HG03520 (cell line): ENCODE data around the gene PDIK1L.
"Not testable (repeated sequence)": the region's sequence is repeated elsewhere in the genome, so short reads cannot be mapped to it uniquely, and the experiment has no call there.

Experiments
- ATAC-seq: cut with Tn5 transposase; IDR thresholded peaks from one replicate; pipeline ENCODE4 v1.9.1; 2021; ENCODE audit warnings: mild to moderate bottlenecking, moderate library complexity; ENCODE audit not compliant: unreplicated experiment

PDIK1L gene

DNA sequence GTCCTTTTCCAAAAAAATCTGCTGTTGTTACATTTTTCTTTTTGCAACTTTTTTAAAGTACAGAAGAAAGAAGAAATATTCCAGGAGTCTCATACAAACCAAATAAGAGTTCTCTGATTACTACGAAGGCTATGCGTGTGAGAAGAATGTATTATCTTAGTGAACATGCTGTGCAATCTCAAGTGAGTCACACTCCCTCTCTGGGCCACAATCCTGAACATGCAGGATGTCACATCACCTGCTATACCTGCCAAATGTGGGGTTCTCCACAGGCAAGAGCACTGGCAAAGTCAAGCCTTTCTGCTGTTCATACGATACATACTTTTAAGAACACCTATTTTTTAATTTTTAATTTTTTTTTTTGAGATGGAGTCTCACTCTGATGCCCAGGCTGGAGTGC, 22.5 kb upstream of the PDIK1L start:
- ATAC-seq: no peak

DNA sequence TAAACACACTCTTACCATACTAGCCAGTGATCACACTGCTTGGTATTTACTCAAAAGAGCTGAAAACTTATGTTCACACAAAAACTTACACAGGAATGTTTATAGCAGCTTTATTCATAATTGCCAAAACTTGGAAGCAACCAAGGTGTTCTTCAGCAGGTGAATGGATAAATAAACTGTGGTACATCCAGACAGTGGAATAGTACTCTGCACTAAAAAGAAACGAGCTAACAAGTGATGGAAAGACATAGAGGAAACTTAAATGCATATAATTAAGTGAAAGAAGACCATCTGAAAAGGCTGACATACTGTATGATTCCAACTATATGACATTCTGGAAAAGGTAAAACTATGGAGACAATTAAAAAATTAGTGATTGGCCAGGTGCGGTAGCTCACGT, 20.7 kb upstream of the PDIK1L start:
- no peak for ATAC-seq

DNA sequence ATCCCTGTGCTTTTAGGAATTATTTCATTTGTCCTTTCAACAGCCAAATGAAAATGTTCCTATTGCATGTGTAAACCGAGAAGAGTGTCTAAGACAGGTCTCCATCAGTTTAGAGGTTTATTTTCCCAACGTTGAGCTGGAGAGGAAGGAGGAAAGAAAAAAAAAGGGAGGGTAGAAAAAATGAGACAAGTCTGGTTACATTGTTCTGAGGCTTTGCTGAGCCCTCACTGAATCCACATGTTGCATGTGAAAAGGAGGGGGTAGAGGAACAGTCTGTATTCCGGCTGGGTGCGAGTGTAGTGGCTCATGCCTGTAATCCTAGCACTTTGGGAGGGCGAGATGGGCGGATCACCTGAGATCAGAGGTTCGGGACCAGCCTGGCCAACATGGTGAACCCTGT, 19.2 kb upstream of the PDIK1L start:
- ATAC-seq: no peak

DNA sequence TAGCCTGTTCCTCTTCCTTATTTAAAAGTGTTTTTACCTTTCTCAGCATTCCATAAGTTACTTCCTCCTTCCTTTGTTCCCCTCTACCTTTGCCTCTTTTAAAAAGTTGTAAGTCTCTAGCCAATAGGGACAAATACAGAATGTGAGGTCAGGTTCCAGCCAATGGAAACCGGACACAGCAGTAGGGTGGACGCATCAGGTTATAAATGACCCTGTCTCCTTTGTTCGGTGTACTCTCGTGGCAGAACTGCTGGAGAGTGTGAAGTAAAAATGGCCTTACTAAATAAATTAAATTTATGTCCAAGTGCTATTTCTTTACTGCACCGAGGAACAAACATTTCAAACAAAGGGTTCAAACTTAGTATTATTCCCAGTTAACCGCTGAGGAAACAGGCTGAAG, 18.1 kb upstream of the PDIK1L start:
- ATAC-seq: not testable (repeated sequence)

DNA sequence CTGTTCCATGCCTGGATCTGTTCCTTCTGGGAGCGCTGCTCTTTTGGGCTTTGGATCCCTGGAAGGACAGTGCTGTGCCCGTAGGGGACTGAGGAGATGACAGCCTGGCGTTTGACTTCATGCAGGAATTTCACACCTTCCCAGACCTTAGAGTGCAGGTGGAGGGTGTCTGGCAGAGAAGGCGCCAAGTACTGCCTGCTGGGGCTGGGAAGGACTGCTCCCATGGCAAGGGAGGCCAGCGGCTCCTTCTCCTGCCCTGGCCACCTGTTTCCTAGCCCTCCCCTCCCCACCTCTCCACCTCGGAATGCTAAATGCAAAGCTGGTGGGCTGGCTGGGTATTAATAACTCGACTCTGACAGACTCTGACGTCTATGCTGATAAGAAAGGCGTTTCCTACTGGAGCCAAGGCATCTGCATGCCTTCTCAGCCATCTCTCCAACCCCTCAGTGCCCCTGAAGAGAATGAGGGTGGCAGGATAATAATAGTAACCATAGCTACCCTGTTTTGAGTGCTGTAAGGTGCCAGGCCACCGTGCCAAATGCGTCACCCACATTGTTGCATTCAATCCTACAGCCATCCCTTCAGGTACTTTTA, 17.5 kb upstream of the PDIK1L start:
- no peak for ATAC-seq

DNA sequence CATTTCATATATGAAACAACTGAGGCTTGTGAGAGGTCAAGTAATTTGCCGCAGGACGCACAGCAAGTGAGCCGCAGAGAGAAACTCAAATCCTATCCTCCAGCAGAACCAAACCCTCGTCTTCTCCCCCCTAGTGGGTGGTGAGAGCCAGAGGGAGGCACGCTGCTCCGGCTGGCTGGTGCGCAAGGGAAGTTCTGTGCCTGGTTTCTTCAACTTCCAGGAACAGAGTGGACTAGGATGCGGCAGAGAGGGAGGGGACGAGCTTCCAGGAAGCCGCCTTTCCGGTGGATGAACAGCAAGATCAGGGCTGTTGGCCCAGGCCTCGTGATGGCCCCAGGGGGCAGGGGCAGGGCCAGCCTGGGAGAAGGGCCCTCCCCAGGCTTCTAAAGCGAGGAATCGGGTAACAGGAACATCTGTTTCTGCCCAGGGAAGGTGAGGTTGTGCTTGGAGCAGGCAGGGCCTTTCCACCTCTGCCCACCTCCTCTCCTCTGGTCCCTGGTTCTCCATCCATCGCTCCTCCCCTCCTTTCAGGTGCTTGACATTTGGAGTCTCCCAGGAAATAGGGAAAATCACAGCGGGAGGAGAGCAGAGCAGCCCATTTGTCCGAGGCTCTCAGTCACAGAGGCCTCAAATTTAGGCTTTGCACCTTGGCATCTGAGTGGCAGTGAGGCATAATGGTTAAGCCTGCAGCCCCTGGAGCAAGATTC, 16.8 kb upstream of the PDIK1L start:
- no peak for ATAC-seq

DNA sequence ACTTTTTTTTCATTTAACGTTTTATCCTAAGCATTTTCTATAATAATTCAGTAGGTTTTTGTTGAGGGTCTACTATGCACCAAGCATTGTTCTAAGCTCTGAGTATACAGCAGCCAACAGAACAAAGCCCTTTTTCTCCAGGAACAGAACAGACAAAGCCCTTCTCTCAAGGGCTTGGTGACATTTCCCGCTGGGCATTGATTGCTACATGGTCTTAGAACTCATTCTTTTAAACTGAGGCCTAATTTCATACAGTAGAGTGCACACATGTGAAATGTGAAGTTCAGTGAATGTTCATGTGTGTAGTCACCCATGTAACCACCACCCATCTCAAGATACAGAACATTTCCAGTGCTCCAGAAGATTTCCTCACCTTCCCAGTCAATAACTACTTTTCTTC, 15.2 kb upstream of the PDIK1L start:
- ATAC-seq: no peak

DNA sequence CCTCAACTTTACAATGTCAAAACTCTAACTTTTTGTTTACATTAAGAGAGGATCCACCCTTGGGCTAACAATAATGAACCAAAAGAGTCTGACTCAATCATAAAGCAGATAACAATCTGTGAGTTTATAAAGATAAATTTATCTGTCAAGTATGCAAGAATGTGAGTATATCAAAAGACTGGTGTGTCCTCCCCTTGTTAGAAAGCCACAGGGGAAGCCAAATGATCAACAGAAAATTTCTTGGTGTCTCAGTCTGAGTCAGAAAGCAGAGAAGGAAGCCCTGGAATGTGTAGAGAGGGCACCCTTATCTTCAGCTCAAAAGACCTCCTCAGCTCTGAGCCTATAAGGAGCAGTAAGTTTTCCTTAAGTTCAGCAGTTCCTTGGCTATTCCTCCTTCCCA, 13.9 kb upstream of the PDIK1L start:
- ATAC-seq: no peak

DNA sequence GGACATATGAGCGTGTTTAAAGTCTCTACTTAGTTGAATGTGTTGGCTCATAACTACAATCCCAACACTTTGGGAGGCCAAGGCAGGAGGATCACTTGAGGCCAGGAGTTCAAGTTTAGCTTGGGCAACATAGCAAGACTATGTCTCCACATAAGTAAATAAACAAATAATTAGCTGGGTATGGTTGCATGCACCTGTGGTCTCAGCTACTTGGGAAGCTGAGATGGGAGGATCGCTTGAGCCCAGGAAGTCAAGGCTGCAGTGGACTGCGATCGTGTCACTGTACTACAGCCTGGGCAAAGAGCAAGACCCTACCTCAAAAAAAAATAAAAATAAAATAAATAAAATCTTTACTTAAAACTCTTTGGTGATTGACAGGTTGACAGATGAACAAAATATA, 13.0 kb upstream of the PDIK1L start:
- no peak for ATAC-seq

DNA sequence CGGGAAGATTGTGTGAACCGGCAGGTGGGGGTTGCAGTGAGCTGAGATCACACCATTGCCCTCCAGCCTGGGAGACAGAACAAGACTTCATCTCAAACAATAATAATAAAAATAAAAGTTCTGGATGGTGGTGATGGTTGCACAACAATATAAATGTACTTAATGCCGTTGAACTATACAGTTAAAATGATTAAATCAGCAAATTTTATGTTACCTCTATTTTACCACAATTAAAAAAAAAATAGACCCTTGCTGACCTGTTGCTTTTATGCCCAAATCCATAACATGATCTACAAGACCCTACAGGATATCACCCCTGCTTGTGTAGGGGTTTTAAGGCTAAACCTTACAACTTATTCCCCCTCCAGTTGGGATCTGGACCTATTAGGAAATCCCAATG, 11.8 kb upstream of the PDIK1L start:
- no peak for ATAC-seq

DNA sequence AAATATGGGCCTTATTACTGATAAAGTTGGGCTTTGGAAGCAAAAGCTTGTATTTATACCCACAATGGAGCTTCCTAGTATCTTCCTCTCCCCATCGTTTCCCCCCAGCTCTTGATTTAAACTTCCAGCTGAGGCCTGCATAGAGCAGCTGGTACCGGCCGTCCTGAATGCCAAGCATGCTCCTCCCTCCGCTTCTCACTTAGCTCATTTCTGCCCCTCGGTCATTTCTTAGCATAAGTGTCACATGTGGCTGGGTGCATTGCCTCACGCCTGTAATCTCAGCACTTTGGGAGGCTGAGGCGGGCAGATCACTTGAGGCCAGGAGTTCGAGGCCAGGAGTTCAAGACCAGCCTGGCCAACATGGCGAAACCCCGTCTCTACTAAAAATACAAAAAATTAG, 11.4 kb upstream of the PDIK1L start:
- not testable (repeated sequence) for ATAC-seq

DNA sequence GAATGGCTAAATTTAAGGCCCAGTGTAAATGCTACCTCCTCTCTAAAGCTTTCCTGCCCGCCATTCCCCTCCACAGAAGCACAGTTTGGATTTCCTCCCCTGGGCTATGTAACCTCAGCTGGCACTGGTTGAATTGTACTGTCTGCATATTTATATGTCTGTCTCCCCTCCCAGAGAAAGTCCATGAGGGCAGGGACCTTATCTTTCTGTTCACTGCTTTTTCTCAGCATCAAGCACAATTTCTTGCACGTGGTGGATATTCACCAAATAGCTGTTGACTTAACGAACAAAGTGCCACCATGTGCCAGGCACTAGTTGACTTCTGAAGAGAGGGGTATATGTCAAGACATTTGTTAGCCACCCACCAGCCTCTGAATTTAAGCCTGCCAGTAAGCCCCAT, 9.5 kb upstream of the PDIK1L start:
- no peak for ATAC-seq

DNA sequence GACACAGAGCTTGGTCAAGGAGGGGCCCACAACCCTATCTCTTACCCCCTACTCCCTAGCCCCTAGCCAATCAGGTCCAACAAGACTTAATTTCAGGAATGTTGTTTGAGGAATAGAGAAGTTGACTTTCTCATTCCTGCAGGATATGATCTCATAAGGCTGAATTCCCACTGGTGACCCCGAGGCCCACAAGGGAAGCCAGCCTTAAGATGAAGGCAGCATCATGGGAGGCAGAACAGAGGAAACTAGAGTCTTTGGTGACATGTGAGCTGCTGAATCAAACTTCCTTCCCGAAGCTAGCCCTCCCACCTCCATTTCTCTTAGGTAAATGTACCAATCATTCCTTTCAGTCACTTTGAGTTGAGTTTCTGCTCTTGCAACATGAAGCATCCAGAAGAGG, 9.1 kb upstream of the PDIK1L start:
- ATAC-seq: no peak

DNA sequence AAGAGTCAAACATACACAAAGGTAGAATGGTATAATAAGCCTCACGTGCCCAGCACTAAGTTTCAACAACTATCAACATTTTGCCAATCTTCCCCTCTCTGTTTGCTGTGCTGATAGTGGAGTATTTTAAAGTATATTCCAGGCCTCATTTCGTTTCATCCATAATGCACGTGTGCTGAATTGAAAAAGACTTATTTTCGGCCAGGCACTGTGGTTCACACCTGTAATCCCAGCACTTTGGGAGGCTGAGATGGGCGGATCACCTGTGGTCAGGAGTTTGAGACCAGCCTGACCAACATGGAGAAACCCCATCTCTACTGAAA, 6.4 kb upstream of the PDIK1L start:
- ATAC-seq: not testable (repeated sequence)

DNA sequence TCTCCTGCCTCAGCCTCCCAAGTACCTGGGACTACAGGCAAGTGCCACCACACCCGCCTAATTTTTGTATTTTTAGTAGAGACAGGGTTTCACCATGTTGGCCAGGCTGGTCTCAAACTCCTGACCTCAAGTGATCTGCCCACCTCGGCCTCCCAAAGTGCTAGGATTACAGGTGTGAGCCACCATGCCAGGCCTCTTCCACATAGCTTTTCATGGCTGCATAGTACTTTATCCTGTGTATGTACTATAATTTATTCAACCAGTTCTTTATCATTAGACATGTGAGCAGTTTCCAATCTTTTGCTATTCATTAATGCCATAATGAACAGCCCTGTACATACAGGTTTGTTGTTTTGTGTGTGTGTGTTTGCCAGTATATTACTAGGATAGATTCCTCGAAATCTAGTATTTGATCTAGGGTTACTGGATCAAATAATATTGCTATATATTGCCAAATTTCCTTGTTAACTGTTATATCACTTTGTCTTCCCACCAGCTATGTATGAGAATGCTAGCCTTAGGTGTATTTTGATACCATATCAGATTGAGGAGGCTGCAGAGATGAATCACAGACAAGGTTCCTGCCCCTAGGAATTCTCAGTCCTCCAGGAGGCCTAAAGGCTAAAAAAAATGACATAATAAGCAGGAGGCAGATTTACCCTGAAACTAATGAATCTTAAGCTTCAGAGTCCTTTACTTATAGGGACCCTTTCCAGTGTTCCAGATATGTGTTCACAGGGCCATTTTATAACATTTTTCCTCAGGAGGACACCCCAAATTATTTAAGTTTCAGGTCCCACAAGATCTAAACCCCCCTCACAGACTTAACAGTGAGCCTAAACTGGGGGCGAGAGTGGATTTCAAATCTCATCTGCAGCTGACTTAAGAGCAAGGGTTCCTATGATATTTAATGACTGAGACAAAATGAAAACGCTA, 2.1 kb upstream of the PDIK1L start:
- ATAC-seq: no peak

DNA sequence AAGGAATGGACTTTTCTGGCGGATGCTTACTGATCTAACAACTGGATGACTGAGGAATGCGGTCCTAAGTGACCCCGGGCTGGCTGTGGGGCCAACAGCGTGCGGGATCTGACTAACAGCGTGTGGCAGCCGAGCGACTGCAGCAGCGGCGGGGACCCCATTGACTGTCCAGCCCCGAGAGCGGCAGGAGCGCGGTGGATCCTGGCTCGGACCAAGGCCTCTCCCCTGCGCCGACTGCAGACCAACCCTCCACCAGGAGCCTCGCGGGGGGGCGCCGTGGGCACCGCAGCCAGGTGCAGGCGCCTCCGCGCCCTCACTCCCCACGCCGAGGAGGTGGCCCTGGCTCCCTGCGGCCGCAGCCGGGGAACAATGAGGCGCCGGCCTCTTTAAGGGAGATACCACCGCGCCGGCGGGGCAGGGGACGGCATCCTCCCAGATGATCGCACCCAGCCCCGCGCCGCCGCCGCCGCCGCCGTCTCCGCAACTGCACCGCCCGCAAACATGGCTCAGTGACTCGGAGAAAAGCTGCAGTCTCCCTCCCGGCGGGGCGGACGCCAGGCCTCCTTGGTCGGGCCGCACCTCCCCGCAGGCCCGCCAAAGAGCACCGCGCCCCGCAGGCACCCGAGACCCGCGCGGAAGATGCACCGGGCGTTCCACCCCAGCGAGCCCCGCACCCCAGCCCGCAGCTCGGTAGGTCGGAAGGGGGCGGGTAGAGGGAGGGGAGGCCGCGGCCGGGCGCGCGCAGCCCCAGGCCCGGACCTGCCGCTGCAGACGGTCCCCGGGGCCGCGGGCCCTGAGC, 694 bp upstream of the PDIK1L start:
- peak; percentile 34 for ATAC-seq

DNA sequence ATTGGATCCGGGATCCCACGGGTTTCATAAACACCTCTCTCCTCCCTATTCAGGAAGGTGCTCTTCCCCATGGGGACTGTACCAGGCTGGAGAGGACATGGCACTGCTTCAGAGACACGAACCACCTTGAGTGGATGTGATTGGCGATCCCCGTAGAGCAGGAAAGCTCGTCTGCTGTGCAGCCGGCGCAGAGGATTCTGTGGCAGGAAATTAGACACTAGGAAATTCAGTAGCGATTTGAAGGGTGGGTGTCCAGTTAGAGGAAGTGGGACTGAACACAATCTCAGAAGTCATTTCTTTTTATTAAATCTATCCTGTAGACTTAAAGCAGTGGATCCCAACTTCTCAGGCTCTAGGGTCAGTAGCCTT, 767 bp downstream of the PDIK1L start:
- ATAC-seq: peak; percentile 2

DNA sequence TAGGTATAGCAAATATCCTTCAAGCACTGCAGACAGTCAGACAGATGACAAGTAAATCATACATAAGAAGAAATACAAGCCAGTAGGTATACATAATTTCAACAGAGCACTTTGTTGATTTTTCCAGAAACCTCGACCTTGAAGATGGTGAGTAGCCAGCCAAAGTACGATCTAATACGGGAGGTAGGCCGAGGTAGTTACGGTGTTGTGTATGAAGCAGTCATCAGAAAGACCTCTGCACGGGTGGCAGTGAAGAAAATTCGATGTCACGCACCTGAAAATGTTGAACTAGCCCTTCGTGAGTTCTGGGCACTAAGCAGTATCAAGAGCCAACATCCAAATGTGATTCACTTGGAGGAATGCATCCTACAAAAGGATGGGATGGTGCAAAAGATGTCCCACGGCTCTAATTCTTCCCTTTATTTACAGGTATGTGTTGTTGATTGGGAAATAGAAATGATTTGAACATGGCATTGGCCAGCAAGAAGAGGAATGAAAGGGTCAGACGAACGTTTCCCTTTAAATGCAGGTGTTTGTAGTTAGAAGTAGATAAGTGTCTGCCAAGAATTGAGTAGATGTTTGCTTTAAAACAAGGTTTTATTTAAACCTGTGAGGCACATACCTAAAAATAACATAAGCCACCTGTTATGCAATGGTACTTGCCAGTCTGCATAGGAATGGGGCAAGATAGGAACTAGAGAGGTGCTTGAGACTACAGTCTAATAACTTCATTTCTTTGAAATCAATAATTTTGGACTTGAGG, 2.7 kb downstream of the PDIK1L start:
- no peak for ATAC-seq

DNA sequence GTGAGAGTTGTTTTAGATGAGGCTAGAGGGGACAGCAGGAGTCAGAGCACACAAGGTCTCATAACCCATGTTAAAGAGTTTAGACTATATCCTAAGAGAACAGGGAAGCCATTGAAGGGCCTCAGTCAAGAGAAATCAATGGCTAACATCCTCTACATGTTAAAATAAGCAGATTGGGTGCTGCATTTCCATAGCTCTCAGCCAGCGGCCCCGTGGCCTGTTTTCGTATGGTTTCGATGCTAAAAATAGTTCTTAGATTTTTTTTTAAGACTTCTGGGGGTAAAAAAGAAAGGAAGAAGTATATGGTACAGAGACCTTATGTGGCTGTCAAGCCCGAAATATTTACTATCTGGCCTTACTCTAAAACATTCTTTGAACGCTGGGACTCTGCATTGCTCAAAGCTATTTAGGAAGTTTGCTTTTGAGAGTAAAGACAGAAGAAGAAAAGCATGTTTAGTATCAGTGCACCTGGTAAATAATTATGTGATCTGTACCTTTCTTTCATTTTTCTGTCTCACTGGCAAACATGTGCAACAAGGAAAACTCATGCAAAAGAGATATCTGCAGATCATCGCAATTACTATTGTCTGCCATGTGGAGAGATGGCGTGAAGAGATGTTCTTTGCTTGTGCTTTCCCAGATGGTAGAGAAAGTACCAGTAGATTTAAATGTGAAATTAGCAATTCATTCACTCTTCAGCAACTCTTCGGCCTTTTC, 8.4 kb downstream of the PDIK1L start:
- no peak for ATAC-seq
